Sigmoid colon (tissue), 4 donors: ENCODE data around the gene ZNF3.

Experiments
- POLR2AphosphoS5 ChIP-seq, 4 donors: sonication (generic); formaldehyde crosslinking; IDR thresholded peaks; one replicate each; pipeline ENCODE4 v1.6.1; 2017; ENCODE audit warnings: antibody characterized with exemption in 4 of 4
- TF ChIP-seq, protein P1 (sequence below), 4 experiments: fragments of 450-650 bp in 3 of 4; fragments of 200-600 bp in 1 of 4; IDR thresholded peaks; one replicate each; pipeline ENCODE4 v1.5.1; 2016 to 2019; ENCODE audit warnings: antibody characterized with exemption in 4 of 4, mild to moderate bottlenecking in 3 of 4, moderate library complexity in 2 of 4

DNA sequence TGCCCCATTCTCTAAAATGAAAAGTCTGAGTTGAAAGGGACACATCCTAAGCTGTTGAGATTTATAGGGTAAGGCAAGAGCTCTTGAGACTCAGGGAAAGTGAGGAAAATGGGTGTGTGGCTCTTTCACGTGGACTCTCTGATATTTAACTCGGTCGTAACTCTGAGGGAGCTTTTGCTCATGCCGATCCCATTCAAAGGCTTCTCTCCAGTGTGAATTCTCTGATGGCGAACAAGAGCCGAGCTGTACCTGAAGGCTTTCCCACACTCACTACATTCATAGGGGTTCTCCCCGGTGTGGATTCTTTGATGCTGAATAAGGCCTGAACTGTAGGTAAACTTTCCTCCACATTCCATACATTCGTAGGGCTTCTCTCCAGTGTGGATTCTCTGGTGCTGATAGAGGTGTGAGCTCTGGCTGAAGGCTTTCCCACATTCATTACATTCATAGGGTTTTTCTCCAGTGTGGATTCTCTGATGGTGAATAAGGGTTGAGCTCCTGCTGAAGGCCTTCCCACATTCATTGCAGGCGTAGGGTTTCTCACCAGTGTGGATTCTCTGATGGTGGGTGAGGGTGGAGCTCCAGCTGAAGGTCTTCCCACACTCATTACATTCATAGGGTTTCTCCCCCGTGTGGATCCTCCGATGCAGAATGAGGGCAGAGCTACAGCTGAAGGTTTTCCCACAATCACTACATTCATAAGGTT, 10.4 kb downstream of the ZNF3 start:
- TF ChIP-seq, protein P1, sequence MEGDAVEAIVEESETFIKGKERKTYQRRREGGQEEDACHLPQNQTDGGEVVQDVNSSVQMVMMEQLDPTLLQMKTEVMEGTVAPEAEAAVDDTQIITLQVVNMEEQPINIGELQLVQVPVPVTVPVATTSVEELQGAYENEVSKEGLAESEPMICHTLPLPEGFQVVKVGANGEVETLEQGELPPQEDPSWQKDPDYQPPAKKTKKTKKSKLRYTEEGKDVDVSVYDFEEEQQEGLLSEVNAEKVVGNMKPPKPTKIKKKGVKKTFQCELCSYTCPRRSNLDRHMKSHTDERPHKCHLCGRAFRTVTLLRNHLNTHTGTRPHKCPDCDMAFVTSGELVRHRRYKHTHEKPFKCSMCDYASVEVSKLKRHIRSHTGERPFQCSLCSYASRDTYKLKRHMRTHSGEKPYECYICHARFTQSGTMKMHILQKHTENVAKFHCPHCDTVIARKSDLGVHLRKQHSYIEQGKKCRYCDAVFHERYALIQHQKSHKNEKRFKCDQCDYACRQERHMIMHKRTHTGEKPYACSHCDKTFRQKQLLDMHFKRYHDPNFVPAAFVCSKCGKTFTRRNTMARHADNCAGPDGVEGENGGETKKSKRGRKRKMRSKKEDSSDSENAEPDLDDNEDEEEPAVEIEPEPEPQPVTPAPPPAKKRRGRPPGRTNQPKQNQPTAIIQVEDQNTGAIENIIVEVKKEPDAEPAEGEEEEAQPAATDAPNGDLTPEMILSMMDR (IDR thresholded peaks at IDR 0.05): no peak
- no peak for TF ChIP-seq POLR2AphosphoS5 (IDR thresholded peaks at IDR 0.05)
